ENCODE measurements around the gene CSNK1E. TPM values are rescaled to one million over a fixed set of nuclear protein-coding genes. Genes with fewer than 3 reads are reported as not detected.
A peak's percentile ranks its signal among the peaks of the same experiment; 100 is the strongest.
"Not testable (repeated sequence)": the region's sequence is repeated elsewhere in the genome, so short reads cannot be mapped to it uniquely, and the experiment has no call there.

CSNK1E gene
- polyA plus RNA-seq (2013, experiment 1 of 2; ENCODE audit: insufficient read length) = 146 TPM
- polyA plus RNA-seq (2013, experiment 2 of 2; ENCODE audit: insufficient read length) = 144 TPM

DNA sequence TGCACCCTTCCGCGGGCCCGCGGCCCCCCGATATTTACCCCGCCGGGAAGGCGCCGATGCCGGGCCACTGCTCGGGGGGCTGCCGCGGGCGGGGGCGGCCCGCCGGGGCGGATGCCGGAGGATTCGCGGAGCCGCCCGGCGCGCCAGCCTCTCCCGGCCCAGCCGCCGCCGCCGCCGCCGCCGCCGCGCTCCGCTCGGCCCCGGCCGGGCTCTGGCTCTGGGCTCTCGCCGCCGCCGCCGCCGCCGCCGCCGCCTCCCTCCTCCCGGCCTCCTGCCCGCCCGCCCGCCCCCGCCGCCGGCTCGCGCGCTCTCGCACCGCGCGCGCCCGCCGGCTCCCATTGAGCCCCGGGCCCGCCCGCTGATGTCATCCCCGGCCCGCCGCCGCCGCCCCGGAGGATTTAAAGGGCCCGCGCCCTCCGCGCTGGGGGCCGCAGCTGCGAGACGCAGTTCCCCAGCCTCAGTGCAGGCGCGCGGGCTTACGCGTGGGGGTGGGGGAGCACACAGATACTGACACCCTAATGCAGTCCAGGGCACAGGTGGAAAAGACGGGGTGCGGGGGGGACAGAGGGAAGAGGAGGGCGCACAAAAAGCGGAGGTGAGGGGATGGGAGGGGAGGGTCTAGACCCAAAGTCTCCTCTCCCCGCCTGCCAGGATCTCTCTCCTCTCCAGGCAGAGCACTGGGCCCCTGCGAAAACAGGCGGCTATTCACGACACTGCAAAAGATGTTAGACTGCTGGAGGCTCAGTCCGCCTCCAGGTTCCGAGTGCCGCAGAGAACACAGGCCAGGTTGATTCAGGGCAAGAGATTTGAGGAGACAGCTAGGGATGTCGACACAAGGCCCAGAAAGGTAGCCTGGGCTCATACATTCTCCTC lies at the start of gene CSNK1E:
CSNK1E (minus strand) TSS at position 312 of the 873 bp plus-strand sequence. CDS start 3,276 bp downstream, outside the sequence.
- DNase-seq = peak; percentile 77

DNA sequence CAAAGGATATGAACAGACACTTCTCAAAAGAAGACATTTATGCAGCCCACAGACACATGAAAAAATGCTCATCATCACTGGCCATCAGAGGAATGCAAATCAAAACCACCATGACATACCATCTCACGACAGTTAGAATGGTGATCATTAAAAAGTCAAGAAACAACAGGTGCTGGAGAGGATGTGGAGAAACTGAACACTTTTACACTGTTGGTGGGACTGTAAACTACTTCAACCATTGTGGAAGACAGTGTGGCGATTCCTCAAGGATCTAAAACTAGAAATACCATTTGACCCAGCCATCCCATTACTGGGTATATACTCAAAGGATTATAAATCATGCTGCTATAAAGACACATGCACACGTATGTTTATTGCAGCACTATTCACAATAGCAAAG lies 48.6 kb upstream of the CSNK1E start:
- not testable (repeated sequence) for DNase-seq

- DNase-seq = not testable (repeated sequence)
Observed at GRCh38 chr22:38365174-38365573, 47.9 kb upstream of the CSNK1E start.

DNA sequence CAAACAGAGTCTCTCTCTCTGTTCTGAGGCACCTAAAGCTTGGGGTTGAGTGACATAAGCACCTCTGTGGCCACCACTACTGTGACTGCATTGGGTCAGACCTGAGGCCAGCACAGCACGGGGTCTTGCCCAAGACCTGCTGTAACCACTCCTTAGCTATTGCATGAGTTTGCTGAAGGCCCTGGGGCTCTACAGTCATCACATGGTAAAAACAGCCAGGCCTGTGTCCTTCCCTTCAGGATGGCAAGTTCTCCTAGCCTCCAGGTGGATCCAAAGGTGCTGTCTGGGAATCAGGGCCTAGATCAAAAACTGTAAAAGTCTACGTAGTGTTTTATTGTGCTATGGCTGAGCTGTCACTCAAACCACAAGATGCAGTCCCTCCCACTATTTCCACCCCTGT lies 43.3 kb upstream of the CSNK1E start:
- not testable (repeated sequence) for DNase-seq

DNA sequence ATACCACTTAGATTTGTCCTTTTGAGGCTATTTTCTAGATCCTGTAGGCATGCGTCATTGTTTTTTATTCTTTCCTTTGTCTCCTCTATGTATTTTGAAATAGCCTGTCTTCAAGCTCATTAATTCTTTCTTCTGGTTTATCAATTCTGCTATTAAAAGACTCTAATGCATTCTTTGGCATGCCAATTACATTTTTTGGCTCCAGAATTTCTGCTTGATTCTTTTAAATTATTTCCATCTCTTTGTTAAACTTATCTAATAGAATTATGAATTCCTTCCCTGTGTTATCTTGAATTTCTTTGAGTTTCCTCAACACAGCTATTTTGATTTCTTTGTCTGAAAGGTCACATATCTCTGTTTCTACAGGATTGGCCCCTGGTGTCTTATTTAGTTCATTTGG lies 42.6 kb upstream of the CSNK1E start:
- not testable (repeated sequence) for DNase-seq

DNA sequence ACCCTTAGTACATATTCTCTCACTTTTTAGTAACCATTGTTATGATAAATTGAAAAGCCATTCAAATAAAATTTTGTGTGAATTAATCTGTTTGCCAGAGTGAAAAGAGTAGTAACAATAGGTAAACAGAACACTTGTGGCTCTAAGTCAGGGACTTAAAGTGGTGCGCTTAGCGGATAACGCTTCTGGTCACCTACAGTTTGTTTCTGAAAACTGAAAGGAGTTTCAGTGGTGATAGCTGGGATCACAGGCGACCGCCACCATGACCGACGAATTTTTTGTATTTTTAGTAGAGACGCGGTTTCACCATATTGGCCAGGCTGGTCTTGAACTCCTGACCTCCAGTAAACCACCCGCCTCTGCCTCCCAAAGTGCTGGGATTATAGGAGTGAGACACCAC lies 40.7 kb upstream of the CSNK1E start:
- not testable (repeated sequence) for DNase-seq

DNA sequence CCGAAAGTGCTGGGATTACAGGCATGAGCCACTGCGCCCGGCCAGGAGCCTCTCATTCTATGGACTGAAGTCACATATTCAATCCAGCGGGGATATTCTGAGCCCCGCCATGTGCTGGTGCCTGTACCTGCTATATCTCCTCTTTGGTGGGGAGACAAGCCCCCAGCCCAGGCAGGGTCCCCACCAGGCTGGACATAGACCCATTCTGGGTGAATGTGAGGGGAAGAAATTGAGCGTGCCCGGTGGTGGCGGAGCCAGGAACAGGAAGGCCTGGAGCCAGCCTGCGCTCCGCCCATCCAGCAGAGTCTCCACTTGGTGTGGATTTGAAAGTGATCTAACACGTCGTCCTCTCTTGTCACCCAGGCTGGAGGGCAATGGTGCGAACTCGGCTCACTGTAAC lies 38.0 kb upstream of the CSNK1E start:
- DNase-seq = no peak

GRCh38 chr22:38353701-38354100 lies 36.5 kb upstream of the CSNK1E start:
- DNase-seq = no peak

DNA sequence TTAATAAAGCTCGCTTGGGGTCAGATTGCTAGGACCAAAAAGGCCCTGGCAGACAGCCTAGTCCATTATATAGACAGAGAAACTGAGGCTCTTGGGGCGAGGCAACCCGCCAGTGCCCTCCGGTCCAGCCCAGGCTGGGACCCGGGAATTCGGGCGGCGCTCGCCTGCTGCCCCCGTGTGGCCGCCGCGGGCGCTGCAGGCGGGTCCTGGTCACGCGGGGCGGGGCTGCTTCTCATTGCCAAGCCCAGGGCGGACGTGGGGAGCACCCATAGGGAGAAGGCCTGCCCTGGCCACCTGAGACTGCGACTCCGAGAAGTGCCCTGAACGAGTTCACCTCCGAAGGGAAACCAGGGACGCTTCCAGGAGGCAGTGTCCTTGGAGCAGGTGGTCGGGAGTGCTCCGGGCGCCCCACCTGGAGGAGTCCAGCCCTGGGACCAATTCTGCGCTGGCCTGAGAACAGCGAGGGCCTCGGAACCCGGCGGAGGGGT lies 36.0 kb upstream of the CSNK1E start:
- peak; percentile 48 for DNase-seq

DNA sequence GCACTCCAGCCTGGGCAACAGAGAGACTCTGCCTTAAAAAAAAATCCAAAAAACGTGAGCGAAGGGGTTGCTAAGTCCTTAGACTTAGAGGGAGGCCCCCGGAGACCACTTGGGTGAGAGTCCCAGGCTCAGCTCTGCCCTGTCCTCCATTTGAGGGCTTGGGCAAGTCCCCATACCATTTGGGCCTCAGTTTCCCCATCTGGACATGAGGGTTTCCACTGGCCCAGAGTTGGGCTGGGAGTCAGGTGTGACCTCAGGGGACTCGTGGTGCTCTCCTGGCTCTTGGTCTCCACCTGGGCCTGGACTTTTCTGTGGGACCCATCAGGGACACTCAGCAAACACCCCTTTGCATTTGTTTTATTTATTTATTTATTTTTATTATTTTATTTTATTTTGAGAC lies 35.2 kb upstream of the CSNK1E start:
- no peak for DNase-seq

DNA sequence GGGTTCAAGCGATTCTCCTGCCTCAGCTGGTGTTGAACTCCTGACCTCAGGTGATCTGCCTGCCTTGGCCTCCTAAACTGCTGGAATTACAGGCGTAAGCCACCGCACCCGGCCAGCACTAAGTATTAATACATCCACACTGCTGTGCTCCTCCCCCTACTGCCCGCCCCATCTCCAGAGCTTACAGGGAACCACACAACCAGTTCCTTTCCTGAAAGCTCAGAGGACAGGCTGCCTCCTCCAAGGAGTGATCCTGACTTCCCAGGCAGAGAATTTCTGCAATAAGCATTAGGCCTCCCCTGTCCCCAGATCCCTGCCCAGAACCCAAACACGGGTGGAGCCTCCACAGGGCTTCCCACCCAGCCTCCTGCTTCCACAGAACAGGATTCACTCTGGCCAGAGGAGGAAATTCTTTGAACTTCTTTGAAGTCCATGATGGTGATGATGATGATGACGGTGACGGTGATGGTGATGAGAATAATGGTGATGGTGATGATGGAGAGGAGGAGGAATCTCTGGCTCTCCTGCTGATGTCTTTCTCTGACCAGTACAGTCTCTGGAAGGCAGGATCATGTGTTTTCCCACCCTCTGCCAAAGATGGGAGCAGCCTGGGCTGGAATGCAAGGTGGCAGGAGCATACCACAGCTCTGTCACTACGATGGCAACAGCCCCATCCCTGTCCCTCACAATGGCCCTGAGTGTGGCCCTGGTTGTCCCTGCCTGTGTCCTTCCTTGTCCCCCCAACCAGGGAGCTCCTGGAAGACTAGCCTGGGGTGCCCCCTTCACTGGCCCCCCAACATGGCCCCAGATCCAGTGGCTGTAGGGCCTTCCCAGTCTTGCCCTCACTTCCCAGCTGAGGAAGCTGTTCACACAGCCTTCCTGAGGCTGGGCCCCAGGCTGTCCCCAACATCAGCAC lies 33.5 kb upstream of the CSNK1E start:
- no peak for DNase-seq

DNA sequence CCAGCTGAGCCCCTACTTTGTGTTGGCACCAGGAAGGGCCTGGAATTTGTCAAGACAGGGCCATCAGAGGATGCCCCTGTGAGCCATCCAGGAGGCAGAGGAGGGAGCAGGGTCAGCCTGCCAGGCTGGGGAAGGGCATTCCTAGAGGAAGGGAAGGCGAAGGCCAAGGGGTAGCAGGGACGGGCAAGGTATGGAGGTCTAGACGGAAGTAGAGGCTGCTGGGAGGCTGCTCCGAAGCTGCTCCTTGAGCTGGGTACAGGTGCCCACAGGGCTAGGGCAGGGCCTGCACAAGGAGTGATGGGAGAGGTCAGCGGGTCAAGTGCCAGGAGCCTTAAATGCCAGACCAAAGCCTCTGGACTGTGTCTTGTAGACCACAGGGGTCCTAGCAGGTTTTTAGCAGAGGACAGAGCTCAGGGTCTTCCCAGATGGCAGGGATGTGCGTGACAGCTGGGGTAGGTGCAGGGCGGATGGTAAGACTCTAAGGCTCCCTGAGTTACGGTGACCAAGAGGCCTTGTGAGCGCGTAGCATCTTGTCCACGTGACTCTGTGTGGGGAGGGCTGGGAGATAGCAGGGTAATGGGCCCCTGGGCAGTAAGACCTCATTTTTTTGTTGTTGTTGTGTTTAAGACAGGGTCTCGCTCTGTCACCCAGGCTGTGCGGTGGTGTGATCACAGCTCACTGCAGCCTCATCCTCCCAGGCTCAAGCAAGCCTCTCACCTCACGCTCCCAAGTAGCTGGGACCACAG lies 31.7 kb upstream of the CSNK1E start:
- no peak for DNase-seq

DNA sequence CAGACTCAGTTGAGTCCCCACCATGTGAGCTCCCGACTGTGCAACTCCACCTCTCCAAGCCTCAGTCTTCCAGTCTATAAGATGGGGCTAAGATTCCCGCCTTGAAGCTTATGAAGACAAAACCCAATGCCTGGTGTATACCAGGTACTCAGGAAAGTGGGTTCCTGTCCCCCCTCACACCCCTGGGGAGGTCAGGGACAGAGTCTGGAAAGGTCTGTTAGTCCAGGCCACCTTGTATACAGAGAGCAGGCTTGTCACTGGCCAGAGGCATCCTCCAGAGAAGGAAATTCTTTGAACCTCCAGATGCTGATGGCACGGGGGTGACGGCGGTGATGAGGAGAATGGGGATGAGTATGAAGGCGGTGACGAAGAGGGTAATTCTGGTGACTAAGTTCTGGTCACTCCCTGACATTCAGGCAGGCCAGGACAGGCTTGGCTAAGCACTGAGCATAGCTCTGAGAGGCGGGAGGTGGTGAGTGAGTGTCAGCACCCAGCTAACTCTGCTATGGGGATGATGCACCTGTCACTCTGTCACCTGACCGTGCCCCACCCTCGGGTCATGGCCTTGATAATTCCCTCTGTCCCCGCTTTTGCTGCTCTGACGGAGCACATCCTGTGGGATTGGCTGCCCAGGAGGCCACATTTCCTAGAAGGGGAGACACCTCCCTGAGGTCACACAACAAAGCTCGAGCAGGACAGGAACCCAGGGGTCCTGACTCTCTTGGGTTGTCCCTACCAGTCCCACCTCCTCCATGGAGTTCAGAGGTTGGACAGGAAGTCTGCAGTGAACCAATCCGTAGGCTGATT lies 30.9 kb upstream of the CSNK1E start:
- no peak for DNase-seq

GRCh38 chr22:38347181-38347943 lies 30.1 kb upstream of the CSNK1E start:
- DNase-seq = no peak

- DNase-seq = no peak
Observed at GRCh38 chr22:38346506-38346905, 29.3 kb upstream of the CSNK1E start.

- DNase-seq = no peak
Observed at GRCh38 chr22:38345782-38346181, 28.5 kb upstream of the CSNK1E start.

DNA sequence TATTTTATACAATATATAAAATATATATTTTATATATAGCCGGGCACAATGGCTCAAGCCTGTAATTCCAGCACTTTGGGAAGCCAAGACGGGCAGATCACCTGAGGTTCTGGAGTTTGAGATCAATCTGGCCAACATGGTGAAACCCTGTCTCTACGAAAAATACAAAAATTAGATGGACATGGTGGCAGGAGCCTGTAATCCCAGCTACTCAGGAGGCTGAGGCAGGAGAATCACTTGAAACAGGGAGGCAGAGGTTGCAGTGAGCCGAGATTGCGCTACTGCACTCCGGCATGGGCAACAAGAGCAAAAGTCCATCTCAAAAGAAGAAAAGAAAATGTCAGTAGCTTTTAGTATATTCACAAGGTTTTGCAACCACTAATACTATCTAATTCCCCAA lies 22.7 kb upstream of the CSNK1E start:
- not testable (repeated sequence) for DNase-seq

- no peak for DNase-seq
Observed at GRCh38 chr22:38338772-38339379, 21.6 kb upstream of the CSNK1E start.

DNA sequence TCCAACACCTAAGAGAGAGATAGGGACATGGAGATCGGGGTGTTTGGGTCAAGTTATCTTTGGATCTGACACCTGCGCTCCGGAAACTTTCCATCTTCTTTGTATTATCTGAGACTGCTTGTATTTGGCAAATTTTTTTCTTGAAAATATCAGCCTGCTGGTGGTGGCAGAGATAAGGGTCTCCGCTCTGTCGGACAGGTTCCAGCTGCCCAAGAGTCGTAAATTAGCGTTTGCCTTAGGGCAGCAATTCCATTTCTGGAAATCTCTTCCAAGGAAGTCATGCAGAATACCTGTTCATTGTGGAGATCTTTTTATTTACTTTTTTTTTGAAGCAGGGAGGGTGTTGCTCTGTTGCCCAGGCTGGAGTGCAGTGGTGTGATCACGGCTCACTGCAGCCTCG lies 19.5 kb upstream of the CSNK1E start:
- DNase-seq = no peak

DNA sequence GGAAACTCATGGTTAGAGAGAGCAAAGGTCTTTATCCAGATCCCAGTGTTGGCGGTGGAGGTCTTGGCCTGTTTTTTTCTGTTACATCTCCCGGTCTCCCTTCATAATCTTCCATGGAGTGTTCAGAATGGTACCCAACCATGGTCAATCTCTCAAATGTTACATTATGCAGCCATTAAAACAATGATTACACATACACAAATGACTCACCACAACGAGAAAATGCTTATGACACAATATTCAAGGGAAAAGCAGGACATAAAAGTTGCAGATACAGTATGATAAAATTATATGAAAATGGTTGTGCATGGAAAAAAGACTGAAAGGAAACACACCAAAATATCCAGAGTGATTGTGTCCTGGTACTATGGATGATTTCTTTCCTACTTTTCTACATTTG lies 17.8 kb upstream of the CSNK1E start:
- no peak for DNase-seq

All from fibroblast of skin of scalp (primary cell).